HG02642 (cell line): ENCODE data around the gene FERMT3.

ENCODE experiments used
- ATAC-seq: cut with Tn5 transposase; IDR thresholded peaks from one replicate; pipeline ENCODE4 v1.9.1; 2021; ENCODE audit warnings: mild to moderate bottlenecking; ENCODE audit not compliant: unreplicated experiment, poor library complexity

FERMT3 gene

GRCh38 chr11:64246621-64246870, 40.0 kb downstream of the FERMT3 start:
- ATAC-seq = peak; percentile 10

- ATAC-seq = peak; percentile 37
These were observed 40.6 kb downstream of the FERMT3 start, which contains the start of gene PPP1R14B for GRCh38 chr11:64246871-64247728. Gene PPP1R14B (minus strand): TSS chr11:64246943. CDS start chr11:64246673, 270 bp downstream.

GRCh38 chr11:64247729-64248531, 41.4 kb downstream of the FERMT3 start:
- ATAC-seq = no peak

GRCh38 chr11:64248578-64248977, 42.1 kb downstream of the FERMT3 start:
- ATAC-seq = no peak

GRCh38 chr11:64249038-64249437, 42.5 kb downstream of the FERMT3 start:
- no peak for ATAC-seq

GRCh38 chr11:64249563-64250414, 43.3 kb downstream of the FERMT3 start:
- ATAC-seq = no peak

GRCh38 chr11:64250415-64251015, 44.0 kb downstream of the FERMT3 start:
- ATAC-seq = no peak

GRCh38 chr11:64251016-64251752, 44.7 kb downstream of the FERMT3 start, which contains the start of gene PLCB3:
Gene PLCB3 (plus strand): TSS chr11:64251530. CDS start chr11:64251650, 120 bp downstream.
- peak; percentile 47 for ATAC-seq

GRCh38 chr11:64251753-64252002, 45.2 kb downstream of the FERMT3 start:
- ATAC-seq = no peak

GRCh38 chr11:64252003-64252872, 45.7 kb downstream of the FERMT3 start:
- no peak for ATAC-seq

- ATAC-seq = no peak
These were observed 46.5 kb downstream of the FERMT3 start for GRCh38 chr11:64253043-64253442.

GRCh38 chr11:64253481-64253880, 47.0 kb downstream of the FERMT3 start:
- ATAC-seq = no peak

GRCh38 chr11:64254326-64254725, 47.8 kb downstream of the FERMT3 start:
- no peak for ATAC-seq

GRCh38 chr11:64255135-64256128, 48.9 kb downstream of the FERMT3 start:
- ATAC-seq = no peak

GRCh38 chr11:64256300-64256699, 49.8 kb downstream of the FERMT3 start:
- ATAC-seq = no peak

GRCh38 chr11:64258356-64258755, 51.8 kb downstream of the FERMT3 start:
- ATAC-seq = no peak

- no peak for ATAC-seq
These were observed 52.5 kb downstream of the FERMT3 start for GRCh38 chr11:64258946-64259532.
